Neural cell (in vitro differentiated cells): Measurements from ENCODE around the gene JAZF1.

ENCODE experiments used
- CTCF ChIP-seq: fragments of 450-650 bp; IDR thresholded peaks from 2 replicates; pipeline ENCODE4 v1.5.1; 2014; ENCODE audit warnings: antibody characterized with exemption, mild to moderate bottlenecking, moderate library complexity; ENCODE audit not compliant: poor library complexity, severe bottlenecking
- TAF1 ChIP-seq: IDR thresholded peaks from 2 replicates; pipeline ENCODE4 v1.6.1; 2012; ENCODE audit warnings: low read depth

GRCh38 chr7:27843584-27844305 lies 336.9 kb downstream of the JAZF1 start:
- TF ChIP-seq TAF1, result no peak
- TF ChIP-seq CTCF, result no peak
